Tibial nerve (tissue), 4 donors: ENCODE results near the gene HOXA9.
A peak's percentile ranks its signal among the peaks of the same experiment; 100 is the strongest.

Experiments used
- CTCF ChIP-seq, 5 experiments: fragments of 200-600 bp in 3 of 5; fragments of 450-650 bp in 2 of 5; sonication (generic) in 3 of 5; IDR thresholded peaks; one replicate each; pipeline ENCODE4 v1.5.1; 2016 to 2019; ENCODE audit warnings: antibody characterized with exemption in 5 of 5, mild to moderate bottlenecking in 3 of 5, moderate library complexity in 2 of 5
- EP300 ChIP-seq, 2 donors: sonication (generic); formaldehyde crosslinking; IDR thresholded peaks; one replicate each; pipeline ENCODE4 v1.6.1; 2017; ENCODE audit warnings: antibody characterized with exemption in 2 of 2, mild to moderate bottlenecking in 1 of 2
- POLR2A ChIP-seq, 2 donors: fragments of 450-650 bp; IDR thresholded peaks; one replicate each; pipeline ENCODE4 v1.6.1; 2017; ENCODE audit warnings: antibody characterized with exemption in 2 of 2, mild to moderate bottlenecking in 2 of 2, moderate library complexity in 2 of 2

GRCh38 chr7:27173956-27174873 is 8.9 kb upstream of the HOXA9 start, which contains the start of gene HOXA10:
- TF ChIP-seq CTCF (IDR thresholded peaks at IDR 0.05) (no peak), POLR2A (IDR thresholded peaks at IDR 0.05) (peak in 1 of 2 donors; percentile 26), EP300 (IDR thresholded peaks at IDR 0.05) (peak in 1 of 2 donors; percentile 36)
